ENCODE measurements around the gene MBOAT1.

Gene MBOAT1

GRCh38 chr6:20105838-20106237 lies 106.4 kb downstream of the MBOAT1 start:
- Histone ChIP-seq H3K27ac (ENCODE audit: low read length) (no peak overlapping the region), H3K4me1 (ENCODE audit: control insufficient read depth, low read depth, low read length) (no peaks in the 10 kb centered on the region), H3K9me3 (ENCODE audit: control insufficient read depth, low read depth, low read length) (no peaks in the 10 kb centered on the region), H3K9ac (ENCODE audit: low read length) (no peak overlapping the region), H3K4me3 (ENCODE audit: low read length) (no peak overlapping the region), H3K27me3 (ENCODE audit: control insufficient read depth, insufficient read depth, low read length) (no peaks in the 10 kb centered on the region), H3K36me3 (ENCODE audit: control insufficient read depth, low read depth, low read length) (no peaks in the 10 kb centered on the region)

- Histone ChIP-seq H3K36me3 (ENCODE audit: control insufficient read depth, low read depth, low read length) (no peaks in the 10 kb centered on the region), H3K4me3 (ENCODE audit: low read length) (no peak overlapping the region), H3K9me3 (ENCODE audit: control insufficient read depth, low read depth, low read length) (no peaks in the 10 kb centered on the region), H3K27me3 (ENCODE audit: control insufficient read depth, insufficient read depth, low read length) (no peaks in the 10 kb centered on the region), H3K9ac (ENCODE audit: low read length) (no peak overlapping the region), H3K27ac (ENCODE audit: low read length) (no peak overlapping the region), H3K4me1 (ENCODE audit: control insufficient read depth, low read depth, low read length) (no peaks in the 10 kb centered on the region)
Observed at GRCh38 chr6:20104696-20105095, 107.6 kb downstream of the MBOAT1 start.

DNA sequence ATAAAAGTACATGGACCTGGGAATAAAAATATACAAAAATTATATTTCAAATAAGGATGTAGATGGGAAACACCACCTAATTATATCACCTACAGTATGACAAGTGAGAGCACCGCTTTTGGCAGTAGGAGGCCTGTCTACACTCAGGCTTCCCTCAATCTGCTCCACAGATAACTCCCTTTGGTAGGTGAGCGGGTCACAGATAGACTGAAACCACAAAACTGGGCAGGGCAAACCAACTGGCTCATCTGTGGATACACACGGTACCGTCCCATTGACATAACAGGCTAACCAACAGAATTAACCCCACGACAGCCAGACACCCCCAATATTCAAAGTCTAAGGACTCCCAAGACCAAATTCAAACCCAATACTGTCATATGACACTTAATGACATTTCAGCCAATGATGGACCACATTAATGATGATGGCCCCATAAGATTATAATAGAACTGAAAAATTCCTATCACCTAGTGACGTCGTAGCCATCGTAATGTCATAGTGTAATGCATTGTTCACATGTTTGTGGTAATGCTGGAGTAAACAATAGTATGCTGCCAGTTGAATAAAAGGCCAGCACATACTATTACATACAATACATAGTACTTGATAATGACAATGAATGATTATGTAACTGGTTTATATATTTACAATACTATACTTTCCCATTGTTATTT lies 109.7 kb downstream of the MBOAT1 start:
- H3K4me1 ChIP-seq (ENCODE audit: control insufficient read depth, low read depth, low read length), result peaks cover 6% of the 10 kb centered on the region
- H3K9me3 ChIP-seq (ENCODE audit: control insufficient read depth, low read depth, low read length), result no peaks in the 10 kb centered on the region
- no peaks in the 10 kb centered on the region for H3K36me3 ChIP-seq (ENCODE audit: control insufficient read depth, low read depth, low read length)
- H3K27ac ChIP-seq (ENCODE audit: low read length), result no peak overlapping the region
- H3K9ac ChIP-seq (ENCODE audit: low read length), result no peak overlapping the region
- no peak overlapping the region for H3K4me3 ChIP-seq (ENCODE audit: low read length)
- H3K27me3 ChIP-seq (ENCODE audit: control insufficient read depth, insufficient read depth, low read length), result no peaks in the 10 kb centered on the region

- no peak overlapping the region for H3K27ac ChIP-seq (ENCODE audit: low read length)
- no peak overlapping the region for H3K9ac ChIP-seq (ENCODE audit: low read length)
- H3K9me3 ChIP-seq (ENCODE audit: control insufficient read depth, low read depth, low read length), result no peaks in the 10 kb centered on the region
- no peaks in the 10 kb centered on the region for H3K27me3 ChIP-seq (ENCODE audit: control insufficient read depth, insufficient read depth, low read length)
- no peak overlapping the region for H3K4me3 ChIP-seq (ENCODE audit: low read length)
- H3K4me1 ChIP-seq (ENCODE audit: control insufficient read depth, low read depth, low read length), result peaks cover 8% of the 10 kb centered on the region
- H3K36me3 ChIP-seq (ENCODE audit: control insufficient read depth, low read depth, low read length), result no peaks in the 10 kb centered on the region
Observed at GRCh38 chr6:20099156-20099555, 113.1 kb downstream of the MBOAT1 start.

- Histone ChIP-seq H3K27ac (ENCODE audit: low read length) (no peak overlapping the region), H3K4me3 (ENCODE audit: low read length) (no peak overlapping the region), H3K9ac (ENCODE audit: low read length) (no peak overlapping the region), H3K36me3 (ENCODE audit: control insufficient read depth, low read depth, low read length) (no peaks in the 10 kb centered on the region), H3K27me3 (ENCODE audit: control insufficient read depth, insufficient read depth, low read length) (no peaks in the 10 kb centered on the region), H3K4me1 (ENCODE audit: control insufficient read depth, low read depth, low read length) (peaks cover 10% of the 10 kb centered on the region), H3K9me3 (ENCODE audit: control insufficient read depth, low read depth, low read length) (no peaks in the 10 kb centered on the region)
Observed at GRCh38 chr6:20098267-20098876, 113.9 kb downstream of the MBOAT1 start.

DNA sequence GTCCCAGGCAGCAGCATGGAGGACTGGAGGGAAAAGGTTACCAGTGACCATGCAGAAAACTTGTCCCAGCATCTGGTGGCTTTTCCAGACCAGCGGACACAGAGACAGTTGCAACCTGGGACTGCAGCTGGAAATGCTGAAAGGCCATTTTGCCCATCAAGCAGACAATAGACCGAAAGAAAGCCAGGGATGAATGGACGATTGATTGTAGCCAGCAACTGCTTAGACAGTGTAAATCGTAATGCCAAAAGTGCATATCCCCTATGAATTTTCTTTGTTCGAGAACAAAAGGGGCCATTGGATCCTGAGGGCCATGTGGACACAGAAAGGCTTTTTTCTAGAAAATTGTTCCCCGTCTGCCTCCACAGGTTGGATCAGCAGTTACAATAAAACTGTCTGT lies 115.7 kb downstream of the MBOAT1 start:
- Histone ChIP-seq H3K9ac (ENCODE audit: low read length) (no peak overlapping the region), H3K4me3 (ENCODE audit: low read length) (no peak overlapping the region), H3K27ac (ENCODE audit: low read length) (no peak overlapping the region), H3K4me1 (ENCODE audit: control insufficient read depth, low read depth, low read length) (peaks cover 23% of the 10 kb centered on the region), H3K27me3 (ENCODE audit: control insufficient read depth, insufficient read depth, low read length) (no peaks in the 10 kb centered on the region), H3K36me3 (ENCODE audit: control insufficient read depth, low read depth, low read length) (no peaks in the 10 kb centered on the region), H3K9me3 (ENCODE audit: control insufficient read depth, low read depth, low read length) (no peaks in the 10 kb centered on the region)

DNA sequence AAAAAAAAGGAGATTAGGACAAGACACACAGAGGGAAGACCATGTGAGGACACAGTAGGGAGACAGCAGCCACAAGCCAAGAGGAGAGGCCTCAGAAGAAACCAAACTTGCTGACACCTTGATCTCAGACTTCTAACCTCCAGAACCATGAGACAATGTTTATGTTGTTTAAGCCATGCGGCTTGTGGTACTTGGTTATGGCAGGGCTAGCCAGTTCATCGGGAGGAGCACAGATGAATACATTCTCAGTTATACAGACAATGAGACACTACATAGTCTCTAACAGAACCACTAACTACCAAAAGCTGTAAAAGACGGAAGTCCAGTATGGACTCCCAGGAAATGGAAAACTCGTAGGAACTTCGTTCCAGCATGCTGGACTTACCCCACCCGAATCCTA lies 116.8 kb downstream of the MBOAT1 start:
- Histone ChIP-seq H3K36me3 (ENCODE audit: control insufficient read depth, low read depth, low read length) (no peaks in the 10 kb centered on the region), H3K9me3 (ENCODE audit: control insufficient read depth, low read depth, low read length) (no peaks in the 10 kb centered on the region)

DNA sequence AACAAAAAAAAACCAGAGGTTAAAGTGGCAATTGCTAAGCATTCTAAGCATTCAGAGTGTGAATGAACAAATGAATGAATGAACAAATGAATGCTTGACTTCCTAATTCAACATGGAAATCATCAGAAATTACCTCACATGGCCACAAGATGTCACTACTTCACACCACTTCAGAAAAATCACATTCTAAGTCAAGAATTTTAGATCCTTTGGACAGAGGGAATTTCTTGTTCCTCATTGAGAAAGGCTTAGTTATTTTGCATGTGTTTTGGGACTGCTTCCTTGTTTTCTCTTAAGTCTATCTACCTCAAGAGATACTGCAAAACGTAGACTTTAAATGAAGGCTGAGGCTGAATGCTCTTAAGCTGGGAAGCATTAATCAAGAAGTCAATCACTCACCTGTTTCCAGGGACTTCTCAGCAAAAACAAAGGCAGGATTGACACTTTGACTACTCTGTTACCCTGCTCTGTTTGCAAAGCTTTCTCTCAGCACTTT lies 120.2 kb downstream of the MBOAT1 start:
- Histone ChIP-seq H3K4me3 (ENCODE audit: low read length) (no peak overlapping the region), H3K9me3 (ENCODE audit: control insufficient read depth, low read depth, low read length) (no peaks in the 10 kb centered on the region), H3K27ac (ENCODE audit: low read length) (no peak overlapping the region), H3K4me1 (ENCODE audit: control insufficient read depth, low read depth, low read length) (peaks cover 15% of the 10 kb centered on the region), H3K9ac (ENCODE audit: low read length) (no peak overlapping the region), H3K36me3 (ENCODE audit: control insufficient read depth, low read depth, low read length) (no peaks in the 10 kb centered on the region), H3K27me3 (ENCODE audit: control insufficient read depth, insufficient read depth, low read length) (no peaks in the 10 kb centered on the region)

More for the DNA sequence above, 116.8 kb downstream of the MBOAT1 start:
- H3K9ac ChIP-seq (ENCODE audit: low read length), result no peak overlapping the region
- H3K27me3 ChIP-seq (ENCODE audit: control insufficient read depth, insufficient read depth, low read length), result no peaks in the 10 kb centered on the region
- H3K27ac ChIP-seq (ENCODE audit: low read length), result no peak overlapping the region
- peaks cover 23% of the 10 kb centered on the region for H3K4me1 ChIP-seq (ENCODE audit: control insufficient read depth, low read depth, low read length)
- H3K4me3 ChIP-seq (ENCODE audit: low read length), result no peak overlapping the region

DNA sequence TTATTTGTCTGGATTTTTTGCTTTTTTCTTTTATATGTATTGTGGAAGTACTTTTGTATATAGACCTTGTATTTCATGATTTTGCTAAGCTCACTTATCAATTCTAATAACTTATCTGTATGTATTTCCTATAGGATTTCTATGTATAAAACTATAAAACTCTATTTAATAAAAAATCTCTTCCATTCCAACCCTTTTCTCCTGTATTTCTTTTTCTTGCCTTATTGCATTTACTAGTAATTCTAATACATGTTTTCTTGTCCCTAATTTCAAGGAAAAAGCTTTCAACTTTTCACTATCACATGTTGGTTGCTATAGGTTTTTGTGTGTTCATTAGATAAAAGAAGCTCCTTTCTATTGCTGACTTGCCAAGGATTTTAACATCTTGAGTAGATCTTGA lies 125.3 kb downstream of the MBOAT1 start:
- Histone ChIP-seq H3K4me3 (ENCODE audit: low read length) (no peak overlapping the region), H3K4me1 (ENCODE audit: control insufficient read depth, low read depth, low read length) (no peaks in the 10 kb centered on the region), H3K27me3 (ENCODE audit: control insufficient read depth, insufficient read depth, low read length) (no peaks in the 10 kb centered on the region), H3K9me3 (ENCODE audit: control insufficient read depth, low read depth, low read length) (no peaks in the 10 kb centered on the region), H3K27ac (ENCODE audit: low read length) (no peak overlapping the region), H3K36me3 (ENCODE audit: control insufficient read depth, low read depth, low read length) (no peaks in the 10 kb centered on the region), H3K9ac (ENCODE audit: low read length) (no peak overlapping the region)

GRCh38 chr6:20085817-20086216 lies 126.5 kb downstream of the MBOAT1 start:
- H3K27ac ChIP-seq (ENCODE audit: low read length), result no peak overlapping the region
- H3K4me1 ChIP-seq (ENCODE audit: control insufficient read depth, low read depth, low read length), result no peaks in the 10 kb centered on the region
- H3K4me3 ChIP-seq (ENCODE audit: low read length), result no peak overlapping the region
- H3K9ac ChIP-seq (ENCODE audit: low read length), result no peak overlapping the region
- no peaks in the 10 kb centered on the region for H3K36me3 ChIP-seq (ENCODE audit: control insufficient read depth, low read depth, low read length)
- no peaks in the 10 kb centered on the region for H3K9me3 ChIP-seq (ENCODE audit: control insufficient read depth, low read depth, low read length)
- no peaks in the 10 kb centered on the region for H3K27me3 ChIP-seq (ENCODE audit: control insufficient read depth, insufficient read depth, low read length)

DNA sequence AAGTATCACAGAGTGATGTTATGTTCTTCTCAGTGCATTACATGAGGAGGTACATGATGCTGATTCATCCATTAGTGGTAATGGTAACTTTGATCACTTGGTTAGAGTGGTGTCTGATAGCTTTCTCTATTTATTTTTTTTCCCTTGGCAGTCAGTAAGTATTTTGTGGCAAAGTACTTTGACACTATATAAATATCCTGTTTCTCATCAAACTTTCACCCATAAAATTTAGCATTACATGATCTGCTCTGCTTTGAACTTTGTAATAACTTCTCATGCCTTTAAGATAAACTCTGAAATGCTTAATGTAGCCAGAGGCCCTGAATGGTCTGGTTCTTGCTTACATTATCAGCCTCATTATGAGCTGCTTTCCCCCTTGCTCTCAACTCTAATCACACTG lies 127.9 kb downstream of the MBOAT1 start:
- Histone ChIP-seq H3K9me3 (ENCODE audit: control insufficient read depth, low read depth, low read length) (no peaks in the 10 kb centered on the region), H3K27me3 (ENCODE audit: control insufficient read depth, insufficient read depth, low read length) (no peaks in the 10 kb centered on the region), H3K9ac (ENCODE audit: low read length) (no peak overlapping the region), H3K4me3 (ENCODE audit: low read length) (no peak overlapping the region), H3K4me1 (ENCODE audit: control insufficient read depth, low read depth, low read length) (no peaks in the 10 kb centered on the region), H3K27ac (ENCODE audit: low read length) (no peak overlapping the region), H3K36me3 (ENCODE audit: control insufficient read depth, low read depth, low read length) (no peaks in the 10 kb centered on the region)

- H3K9ac ChIP-seq (ENCODE audit: low read length), result no peak overlapping the region
- H3K4me1 ChIP-seq (ENCODE audit: control insufficient read depth, low read depth, low read length), result no peaks in the 10 kb centered on the region
- no peaks in the 10 kb centered on the region for H3K9me3 ChIP-seq (ENCODE audit: control insufficient read depth, low read depth, low read length)
- H3K36me3 ChIP-seq (ENCODE audit: control insufficient read depth, low read depth, low read length), result no peaks in the 10 kb centered on the region
- no peak overlapping the region for H3K27ac ChIP-seq (ENCODE audit: low read length)
- H3K27me3 ChIP-seq (ENCODE audit: control insufficient read depth, insufficient read depth, low read length), result no peaks in the 10 kb centered on the region
- H3K4me3 ChIP-seq (ENCODE audit: low read length), result no peak overlapping the region
Observed at GRCh38 chr6:20071998-20072397, 140.3 kb downstream of the MBOAT1 start.

Data from iPS-18a (cell line).